Measurements from ENCODE around the gene NPRL2. TPM values are rescaled to one million over a fixed set of nuclear protein-coding genes. Genes with fewer than 3 reads are reported as not detected.

Gene NPRL2
- total and polyA plus RNA-seq, 12 donors, result 13.0 to 29.8 (median 16.3) TPM

GRCh38 chr3:50393061-50393460 lies 42.5 kb upstream of the NPRL2 start:
- 89 to 97% methylated on average over 5 of the region's 5 CpGs for WGBS, 2 donors
- intact Hi-C loops (cut with DNase I), result no loop called here
- Histone ChIP-seq H3K4me3 (no peak overlapping the region), H3K4me1 (peaks cover 9 to 33% (median 26%) of the 10 kb centered on the region in 9 donors), H3K27ac (peak overlapping the region in 1 of 10 donors; percentile 37), H3K9me3 (no peaks in the 10 kb centered on the region), H3K36me3 (no peaks in the 10 kb centered on the region), H3K27me3 (no peaks in the 10 kb centered on the region)
- DNase-seq, result no peak
- ATAC-seq, result no peak
- no peak for TF ChIP-seq CTCF (IDR thresholded peaks at IDR 0.05)

GRCh38 chr3:50392101-50392715 lies 41.6 kb upstream of the NPRL2 start:
- peak overlapping the region in 5 of 10 donors; percentile 37 to 63 (median 41) for H3K27ac ChIP-seq

GRCh38 chr3:50390508-50391224 lies 40.1 kb upstream of the NPRL2 start:
- ATAC-seq (peak; percentile 69 to 90 (median 80)), DNase-seq (peak; percentile 68 to 79)
- Histone ChIP-seq H3K9me3 (no peaks in the 10 kb centered on the region), H3K27me3 (no peaks in the 10 kb centered on the region), H3K4me1 (peaks cover 9 to 33% (median 26%) of the 10 kb centered on the region in 9 donors), H3K4me3 (no peak overlapping the region), H3K27ac (peak overlapping the region in 6 of 10 donors; percentile 47 to 73 (median 56)), H3K36me3 (no peaks in the 10 kb centered on the region)
- intact Hi-C loops (cut with DNase I), result loop anchor here in 1 of 10 donors (1.0 kb wide), 1 partner anchor 31 kb away; the partner anchor contains the start of gene TMEM115
- no peak for TF ChIP-seq CTCF (IDR thresholded peaks at IDR 0.05)
- 46 to 54% methylated on average over 12 of the region's 12 CpGs for WGBS, 2 donors

More at GRCh38 chr3:50392101-50392715, 41.6 kb upstream of the NPRL2 start:
- Histone ChIP-seq H3K4me1 (peaks cover 9 to 33% (median 26%) of the 10 kb centered on the region in 9 donors), H3K4me3 (no peak overlapping the region), H3K9me3 (no peaks in the 10 kb centered on the region), H3K36me3 (no peaks in the 10 kb centered on the region), H3K27me3 (no peaks in the 10 kb centered on the region)
- WGBS, 2 donors, result 68 to 71% methylated on average over 5 of the region's 5 CpGs
- TF ChIP-seq CTCF (IDR thresholded peaks at IDR 0.05), result no peak
- ATAC-seq, result peak; percentile 62 to 86 (median 74)
- peak; percentile 44 to 52 for DNase-seq
- intact Hi-C loops (cut with DNase I), result no loop called here

GRCh38 chr3:50389414-50389767 lies 38.8 kb upstream of the NPRL2 start:
- Histone ChIP-seq H3K27me3 (no peaks in the 10 kb centered on the region), H3K4me1 (peaks cover 9 to 33% (median 26%) of the 10 kb centered on the region in 9 donors), H3K36me3 (no peaks in the 10 kb centered on the region), H3K4me3 (no peak overlapping the region), H3K9me3 (no peaks in the 10 kb centered on the region), H3K27ac (no peak overlapping the region)
- DNase-seq, result no peak
- TF ChIP-seq CTCF (IDR thresholded peaks at IDR 0.05), result no peak
- ATAC-seq, result no peak
- intact Hi-C loops (cut with DNase I), result no loop called here
- 93 to 96% methylated on average over 6 of the region's 6 CpGs for WGBS, 2 donors
